CD14-positive monocyte (primary cell): ENCODE measurements around the gene HLA-C. TPM values are rescaled to one million over a fixed set of nuclear protein-coding genes. Genes with fewer than 3 reads are reported as not detected.

Source experiments
- DNase-seq, 3 donors: peaks; one replicate each; pipeline ENCODE4 v3.0.0-alpha.2; 2011 to 2022
- H2AFZ ChIP-seq: 2 replicates; pipeline ENCODE4 v1.6.0; 2012; ENCODE audit warnings: mild to moderate bottlenecking, low read depth, low read length, inconsistent platforms; ENCODE audit not compliant: insufficient read depth, poor library complexity, severe bottlenecking
- H3K27ac ChIP-seq, 2 donors: 1 replicate in 1 of 2; 2 replicates in 1 of 2; pipeline ENCODE4 v1.5.1; 2012 to 2013; ENCODE audit warnings: low read length in 2 of 2, control low read depth in 1 of 2, inconsistent platforms in 1 of 2, low read depth in 1 of 2, mild to moderate bottlenecking in 1 of 2
- H3K27me3 ChIP-seq, 2 donors: one replicate each; pipeline versions ENCODE4 v1.6.0 to v1.6.1; 2011 to 2013; ENCODE audit warnings: low read length in 2 of 2; ENCODE audit not compliant: control insufficient read depth in 2 of 2, insufficient read depth in 2 of 2
- H3K36me3 ChIP-seq, 2 donors: replicated peaks in 1 of 2; 1 replicate in 1 of 2; 2 replicates in 1 of 2; pipeline versions ENCODE4 v1.5.1 to v1.6.1; 2012 to 2013; ENCODE audit warnings: low read length in 2 of 2, control low read depth in 1 of 2, inconsistent platforms in 1 of 2, mild to moderate bottlenecking in 1 of 2; ENCODE audit not compliant: insufficient read depth in 2 of 2, control insufficient read depth in 1 of 2
- H3K4me1 ChIP-seq, 2 donors: 1 replicate in 1 of 2; 2 replicates in 1 of 2; pipeline versions ENCODE4 v1.5.1 to v1.6.1; 2012 to 2013; ENCODE audit warnings: low read length in 2 of 2, control low read depth in 1 of 2, inconsistent platforms in 1 of 2, mild to moderate bottlenecking in 1 of 2, moderate library complexity in 1 of 2; ENCODE audit not compliant: insufficient read depth in 2 of 2, control insufficient read depth in 1 of 2
- H3K4me2 ChIP-seq: replicated peaks from 2 replicates; pipeline ENCODE3; 2012; ENCODE audit warnings: low read length, moderate library complexity, mild to moderate bottlenecking; ENCODE audit not compliant: poor library complexity, severe bottlenecking; ENCODE audit errors: extremely low read depth
- H3K4me3 ChIP-seq, 3 experiments: fragments of 200-600 bp in 1 of 3; sonication (generic) in 1 of 3; replicated peaks in 1 of 3; 1 replicate in 2 of 3; 2 replicates in 1 of 3; pipeline ENCODE4 v1.5.1; 2011 to 2013; ENCODE audit warnings: low read length in 3 of 3, mild to moderate bottlenecking in 3 of 3, control low read depth in 2 of 3, low read depth in 2 of 3, inconsistent platforms in 1 of 3, moderate library complexity in 1 of 3
- H3K79me2 ChIP-seq: 2 replicates; pipeline ENCODE4 v1.6.0; 2012; ENCODE audit warnings: mild to moderate bottlenecking, control low read depth, inconsistent platforms, low read length, moderate library complexity; ENCODE audit not compliant: insufficient read depth
- H3K9ac ChIP-seq: 2 replicates; pipeline ENCODE4 v1.6.0; 2017; ENCODE audit warnings: low read length, mild to moderate bottlenecking; ENCODE audit not compliant: insufficient read depth, poor library complexity, severe bottlenecking
- H3K9me3 ChIP-seq, 2 donors: replicated peaks in 1 of 2; 1 replicate in 1 of 2; 2 replicates in 1 of 2; pipeline versions ENCODE4 v1.5.1 to v1.6.1; 2012 to 2013; ENCODE audit warnings: low read length in 2 of 2, control low read depth in 1 of 2; ENCODE audit not compliant: control insufficient read depth in 1 of 2, insufficient read depth in 1 of 2
- H4K20me1 ChIP-seq: 2 replicates; pipeline ENCODE4 v1.6.0; 2012; ENCODE audit warnings: mild to moderate bottlenecking, low read length, control low read depth, moderate library complexity; ENCODE audit not compliant: insufficient read depth
- H3K27ac Mint-ChIP-seq, 7 donors: one replicate each; pipeline ENCODE4 v1.8.0; 2020; ENCODE audit warnings: mild to moderate bottlenecking in 7 of 7, mixed read lengths in 7 of 7, moderate library complexity in 6 of 7, inconsistent platforms in 2 of 7
- H3K27me3 Mint-ChIP-seq, 3 donors: one replicate each; pipeline ENCODE4 v1.8.0; 2021 to 2022; ENCODE audit warnings: low read depth in 3 of 3, mild to moderate bottlenecking in 3 of 3, mixed read lengths in 3 of 3, moderate library complexity in 3 of 3, inconsistent platforms in 1 of 3
- H3K36me3 Mint-ChIP-seq, 2 donors: one replicate each; pipeline ENCODE4 v1.8.0; 2020; ENCODE audit warnings: mixed read lengths in 2 of 2, inconsistent platforms in 1 of 2, mild to moderate bottlenecking in 1 of 2
- H3K4me1 Mint-ChIP-seq: one replicate; pipeline ENCODE4 v1.8.0; 2020; ENCODE audit warnings: mild to moderate bottlenecking, mixed read lengths
- H3K4me3 Mint-ChIP-seq, 2 donors: one replicate each; pipeline ENCODE4 v1.8.0; 2020; ENCODE audit warnings: mild to moderate bottlenecking in 2 of 2, mixed read lengths in 2 of 2, moderate library complexity in 1 of 2
- H3K9me3 Mint-ChIP-seq, 7 donors: one replicate each; pipeline ENCODE4 v1.8.0; 2020 to 2022; ENCODE audit warnings: mixed read lengths in 7 of 7, mild to moderate bottlenecking in 6 of 7, moderate library complexity in 6 of 7, inconsistent platforms in 2 of 7
- WGBS: methylation state at CpG from one replicate; pipeline ENCODE4 v1.1.5; 2013; ENCODE audit warnings: missing lambda C conversion rate; ENCODE audit not compliant: insufficient coverage; 5-methylcytosine and 5-hydroxymethylcytosine counted together
- intact Hi-C, 2 donors: fragments of 100-400 bp; cut with micrococcal nuclease; formaldehyde crosslinking; loops; one replicate each; pipeline versions ENCODE4 v1.15.0 to v1.15.1; 2023
- polyA plus RNA-seq, 3 donors: library from polyadenylated mRNA; depleted of rRNA in 1 of 3; unstranded in 2 of 3; stranded (reverse) in 1 of 3; fragments of 300-500 nt in 2 of 3; fragments of >200 nt in 1 of 3; fragmentation: Illumina TruSeq in 2 of 3; gene quantifications; 1 replicate in 2 of 3; 2 replicates in 1 of 3; pipeline ENCODE4 v1.2.3, GENCODE V29; 2012 to 2021
- small RNA-seq: library from RNA; depleted of rRNA; stranded (forward); fragments of <200 nt; gene quantifications from one replicate; pipeline ENCODE3, GENCODE V24; 2012; ENCODE audit warnings: low read depth; ENCODE audit not compliant: insufficient read length
- TF ChIP-seq, protein P1 (sequence below): fragments of 200-600 bp; IDR thresholded peaks from one replicate; pipeline ENCODE4 v1.8.0; 2022; ENCODE audit warnings: antibody characterized with exemption, mild to moderate bottlenecking

HLA-C gene
- polyA plus RNA-seq, 3 donors: 1,088 to 2,224 (median 1,829) TPM

DNA sequence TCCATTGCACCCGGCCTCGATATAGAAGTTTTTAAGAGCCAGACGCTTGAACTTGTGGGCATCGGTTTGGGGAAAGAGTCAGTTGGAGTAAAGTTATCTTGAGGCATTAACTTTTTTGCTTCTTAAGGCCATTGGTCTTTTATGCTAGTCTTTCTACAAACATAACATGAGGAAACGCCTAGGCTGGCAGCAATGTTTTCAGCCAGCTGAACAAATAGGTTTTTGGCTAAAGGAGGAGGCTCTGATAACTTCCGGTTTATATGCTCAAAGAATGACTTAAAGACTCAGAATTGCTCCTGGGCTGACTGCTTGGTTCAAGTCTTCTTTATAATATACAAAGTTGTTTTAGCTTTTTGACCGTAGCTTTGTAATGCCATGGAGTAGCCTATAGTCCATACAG is 46.2 kb downstream of the HLA-C start:
- no peak overlapping the region for H3K9ac ChIP-seq
- peaks cover 0 to 11% (median 0%) of the 10 kb centered on the region in 3 donors for H3K27me3 Mint-ChIP-seq
- no peaks in the 10 kb centered on the region for H3K36me3 ChIP-seq
- no peak overlapping the region for H3K27ac ChIP-seq
- H3K4me3 Mint-ChIP-seq: no peak overlapping the region
- H3K9me3 ChIP-seq: no peaks in the 10 kb centered on the region
- peaks cover 5 to 6% of the 10 kb centered on the region in 2 donors for H3K4me1 ChIP-seq
- no peak overlapping the region for H2AFZ ChIP-seq
- no peaks in the 10 kb centered on the region for H4K20me1 ChIP-seq
- intact Hi-C loops: no loop called here
- H3K36me3 Mint-ChIP-seq: no peaks in the 10 kb centered on the region
- H3K4me1 Mint-ChIP-seq: peaks cover 14% of the 10 kb centered on the region
- TF ChIP-seq, protein P1, sequence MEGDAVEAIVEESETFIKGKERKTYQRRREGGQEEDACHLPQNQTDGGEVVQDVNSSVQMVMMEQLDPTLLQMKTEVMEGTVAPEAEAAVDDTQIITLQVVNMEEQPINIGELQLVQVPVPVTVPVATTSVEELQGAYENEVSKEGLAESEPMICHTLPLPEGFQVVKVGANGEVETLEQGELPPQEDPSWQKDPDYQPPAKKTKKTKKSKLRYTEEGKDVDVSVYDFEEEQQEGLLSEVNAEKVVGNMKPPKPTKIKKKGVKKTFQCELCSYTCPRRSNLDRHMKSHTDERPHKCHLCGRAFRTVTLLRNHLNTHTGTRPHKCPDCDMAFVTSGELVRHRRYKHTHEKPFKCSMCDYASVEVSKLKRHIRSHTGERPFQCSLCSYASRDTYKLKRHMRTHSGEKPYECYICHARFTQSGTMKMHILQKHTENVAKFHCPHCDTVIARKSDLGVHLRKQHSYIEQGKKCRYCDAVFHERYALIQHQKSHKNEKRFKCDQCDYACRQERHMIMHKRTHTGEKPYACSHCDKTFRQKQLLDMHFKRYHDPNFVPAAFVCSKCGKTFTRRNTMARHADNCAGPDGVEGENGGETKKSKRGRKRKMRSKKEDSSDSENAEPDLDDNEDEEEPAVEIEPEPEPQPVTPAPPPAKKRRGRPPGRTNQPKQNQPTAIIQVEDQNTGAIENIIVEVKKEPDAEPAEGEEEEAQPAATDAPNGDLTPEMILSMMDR: no peak
- H3K79me2 ChIP-seq: no peaks in the 10 kb centered on the region
- H3K9me3 Mint-ChIP-seq: peaks cover 0 to 5% (median 0%) of the 10 kb centered on the region in 7 donors
- 86% methylated on average over 5 of the region's 7 CpGs for WGBS
- DNase-seq: no peak
- no peak overlapping the region for H3K4me2 ChIP-seq
- no peaks in the 10 kb centered on the region for H3K27me3 ChIP-seq
- no peak overlapping the region for H3K27ac Mint-ChIP-seq
- no peak overlapping the region for H3K4me3 ChIP-seq

DNA sequence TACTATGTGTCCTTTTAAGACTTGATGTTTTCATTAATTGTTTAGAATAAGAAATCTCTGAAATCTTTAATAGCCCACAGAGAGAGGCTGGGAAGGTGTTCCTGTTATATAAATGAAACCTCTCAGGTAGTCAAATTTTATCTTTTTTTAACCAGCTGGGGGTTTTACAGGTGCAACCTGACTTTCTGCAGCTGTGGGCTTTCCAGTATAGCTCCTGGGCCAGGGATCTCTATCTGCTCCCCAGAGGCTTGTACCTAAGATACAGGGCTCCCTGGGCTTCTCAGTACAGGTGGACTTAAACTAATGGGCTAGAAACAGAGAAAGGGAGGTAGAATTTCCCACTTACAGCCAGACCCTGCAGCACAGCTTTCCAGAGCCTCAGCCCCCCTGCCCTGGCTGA is 49.4 kb downstream of the HLA-C start:
- no peak overlapping the region for H2AFZ ChIP-seq
- no peak overlapping the region for H3K9ac ChIP-seq
- no peaks in the 10 kb centered on the region for H3K4me1 ChIP-seq
- H3K27ac ChIP-seq: no peak overlapping the region
- H4K20me1 ChIP-seq: no peaks in the 10 kb centered on the region
- no peak overlapping the region for H3K4me2 ChIP-seq
- no peak overlapping the region for H3K4me3 Mint-ChIP-seq
- H3K27me3 ChIP-seq: no peaks in the 10 kb centered on the region
- H3K4me3 ChIP-seq: no peak overlapping the region
- no peak overlapping the region for H3K27ac Mint-ChIP-seq
- TF ChIP-seq, protein P1: no peak
- H3K79me2 ChIP-seq: no peaks in the 10 kb centered on the region
- peaks cover 8% of the 10 kb centered on the region for H3K4me1 Mint-ChIP-seq
- H3K9me3 Mint-ChIP-seq: peaks cover 3 to 18% (median 14%) of the 10 kb centered on the region in 7 donors
- H3K9me3 ChIP-seq: peaks cover 0 to 18% of the 10 kb centered on the region in 2 donors
- no peaks in the 10 kb centered on the region for H3K36me3 ChIP-seq
- intact Hi-C loops: no loop called here
- DNase-seq: no peak
- peaks cover 0 to 4% (median 0%) of the 10 kb centered on the region in 3 donors for H3K27me3 Mint-ChIP-seq
- peaks cover under 1 to 2% of the 10 kb centered on the region in 2 donors for H3K36me3 Mint-ChIP-seq

Small RNA genes lying within 50 kb of the gene (small RNA-seq; reads per million reads assigned to genes)
- gene AL662844.1: not detected

Other genes starting within 250 kb of the HLA-C start
- not detected for gene C6orf15, start 159.5 kb downstream of the HLA-C start, polyA plus RNA-seq
- not detected for gene PSORS1C1, start 157.3 kb downstream of the HLA-C start, polyA plus RNA-seq
- not detected for gene CDSN, start 151.6 kb downstream of the HLA-C start, polyA plus RNA-seq
- not detected for gene PSORS1C2, start 133.0 kb downstream of the HLA-C start, polyA plus RNA-seq
- 1 to 10 TPM; 2.2 to 8.4 (median 2.8) TPM for gene CCHCR1, start 114.3 kb downstream of the HLA-C start, polyA plus RNA-seq
- 1 to 10 TPM in 1 of 3 donors, under 1 TPM in 2; 0.75 to 1.1 (median 0.80) TPM for gene TCF19, start 113.5 kb downstream of the HLA-C start, polyA plus RNA-seq
- under 1 TPM in 1 of 3 donors, not detected in 2; 0.20 TPM for gene POU5F1, start 101.4 kb downstream of the HLA-C start, polyA plus RNA-seq
- 1,000 to 10,000 TPM; 5,055 to 6,999 (median 6,126) TPM for gene HLA-B, start 85.1 kb upstream of the HLA-C start, polyA plus RNA-seq
- 10 to 100 TPM in 1 of 3 donors, 1 to 10 TPM in 2; 5.6 to 16.5 (median 6.9) TPM for gene MICA, start 131.5 kb upstream of the HLA-C start, polyA plus RNA-seq
- 10 to 100 TPM in 2 of 3 donors, 1 to 10 TPM in 1; 8.1 to 34.8 (median 11.4) TPM for gene MICB, start 226.1 kb upstream of the HLA-C start, polyA plus RNA-seq